NCI-H1092 (cell line): ENCODE data around the gene FOXRED2.

ENCODE experiments used
- DNase-seq: peaks from one replicate; lab custom pipeline; 2025; lab: John Stamatoyannopoulos, UW

FOXRED2 gene

DNA sequence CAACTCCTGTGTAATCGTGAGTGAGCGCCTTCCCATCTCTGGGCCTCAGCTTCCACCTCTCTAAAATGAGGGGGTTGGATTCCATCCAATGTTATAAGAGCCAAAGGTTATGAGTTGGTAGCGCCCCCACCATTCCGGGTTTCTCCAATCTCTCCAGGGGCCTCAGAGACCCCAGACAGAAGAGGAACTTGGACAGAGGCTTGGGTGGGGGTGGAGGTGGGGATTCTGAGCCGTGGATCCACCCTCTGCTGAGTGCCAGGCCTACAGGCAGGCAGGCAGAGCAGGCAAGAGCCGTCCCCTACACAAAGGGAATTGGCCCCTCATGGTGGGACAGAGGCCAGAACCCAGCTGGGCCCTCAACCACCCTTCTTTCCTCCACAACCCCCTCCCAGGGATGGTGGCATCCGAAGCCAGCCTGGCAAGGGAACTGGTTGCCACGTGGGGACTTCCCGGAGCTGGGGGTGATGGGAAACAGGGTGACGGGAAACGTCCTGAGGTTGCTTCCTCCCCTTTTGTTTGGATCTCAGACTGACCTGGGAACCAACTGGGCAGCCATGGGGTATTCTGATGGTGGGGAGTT lies 57.2 kb downstream of the FOXRED2 start:
- no peak for DNase-seq

DNA sequence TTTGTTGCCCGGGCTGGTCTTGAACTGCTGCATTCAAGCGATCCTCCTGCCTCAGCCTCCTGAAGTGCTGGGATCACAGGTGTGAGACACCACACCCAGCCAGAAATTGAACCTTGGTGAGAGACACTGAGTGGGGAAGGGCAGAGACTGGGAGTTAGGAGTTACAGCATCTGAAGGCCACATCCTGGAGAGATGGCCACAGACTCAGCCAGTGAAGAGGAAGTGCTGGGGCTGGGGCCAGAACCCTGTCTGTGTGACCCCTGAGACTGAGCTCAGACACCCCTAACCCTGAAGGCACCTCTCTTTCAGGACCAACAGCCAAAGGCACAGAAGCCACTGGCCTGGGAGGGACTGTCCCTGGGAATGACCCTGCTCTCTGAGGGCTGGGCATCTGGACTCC lies 59.2 kb downstream of the FOXRED2 start:
- DNase-seq, result no peak

DNA sequence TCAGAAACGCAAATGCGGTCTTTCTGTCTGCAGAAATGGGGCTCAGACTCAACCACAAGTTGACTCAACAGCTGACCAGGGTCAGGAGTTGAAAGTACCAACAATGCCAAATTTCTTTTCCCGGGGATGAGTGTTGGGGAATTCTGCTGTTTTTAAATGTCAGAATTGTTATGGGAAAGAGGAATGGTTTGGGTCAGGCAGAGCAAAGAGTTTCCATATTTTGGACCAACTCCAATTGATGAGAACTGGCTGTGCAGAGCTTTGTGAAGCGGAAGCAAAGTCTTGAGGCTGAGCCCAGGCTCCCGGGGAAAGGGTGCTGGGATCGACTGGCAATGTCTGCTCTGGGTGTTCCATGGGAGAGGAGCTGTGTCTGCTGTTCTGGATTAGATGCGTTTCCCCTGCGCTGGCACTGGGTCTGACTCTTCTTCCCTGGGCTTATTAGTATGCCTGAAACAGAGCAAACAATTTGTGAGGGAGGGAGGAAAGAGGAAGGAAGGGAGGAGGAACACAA lies 61.6 kb downstream of the FOXRED2 start:
- DNase-seq, result no peak

DNA sequence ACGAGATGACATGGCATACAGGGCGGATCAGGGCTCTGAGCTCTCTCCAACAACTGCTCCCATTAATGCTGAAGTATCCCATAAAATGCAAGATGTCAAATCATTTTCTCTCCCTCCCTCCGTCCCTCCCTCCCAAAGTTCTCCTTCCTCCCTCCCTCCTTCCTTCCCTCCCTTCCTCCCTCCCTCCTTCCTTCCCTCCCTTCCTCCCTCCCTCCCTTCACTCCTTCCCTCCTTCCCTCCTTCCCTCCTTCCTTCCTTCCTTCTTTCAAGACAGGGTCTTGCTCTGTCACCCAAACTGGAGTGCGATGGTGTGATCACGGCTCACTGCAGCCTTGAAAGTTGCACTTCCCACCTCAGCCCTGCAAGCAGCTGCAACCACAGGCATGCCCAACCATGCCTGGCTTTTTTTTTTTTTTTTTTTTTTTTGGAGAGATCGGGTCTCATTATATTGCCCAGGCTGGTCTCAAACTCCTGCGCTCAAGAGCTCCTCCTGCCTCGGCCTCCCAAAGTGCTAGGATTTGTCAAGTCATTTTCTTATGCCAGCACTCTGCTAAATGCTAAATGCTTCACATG lies 63.6 kb downstream of the FOXRED2 start:
- DNase-seq, result no peak

DNA sequence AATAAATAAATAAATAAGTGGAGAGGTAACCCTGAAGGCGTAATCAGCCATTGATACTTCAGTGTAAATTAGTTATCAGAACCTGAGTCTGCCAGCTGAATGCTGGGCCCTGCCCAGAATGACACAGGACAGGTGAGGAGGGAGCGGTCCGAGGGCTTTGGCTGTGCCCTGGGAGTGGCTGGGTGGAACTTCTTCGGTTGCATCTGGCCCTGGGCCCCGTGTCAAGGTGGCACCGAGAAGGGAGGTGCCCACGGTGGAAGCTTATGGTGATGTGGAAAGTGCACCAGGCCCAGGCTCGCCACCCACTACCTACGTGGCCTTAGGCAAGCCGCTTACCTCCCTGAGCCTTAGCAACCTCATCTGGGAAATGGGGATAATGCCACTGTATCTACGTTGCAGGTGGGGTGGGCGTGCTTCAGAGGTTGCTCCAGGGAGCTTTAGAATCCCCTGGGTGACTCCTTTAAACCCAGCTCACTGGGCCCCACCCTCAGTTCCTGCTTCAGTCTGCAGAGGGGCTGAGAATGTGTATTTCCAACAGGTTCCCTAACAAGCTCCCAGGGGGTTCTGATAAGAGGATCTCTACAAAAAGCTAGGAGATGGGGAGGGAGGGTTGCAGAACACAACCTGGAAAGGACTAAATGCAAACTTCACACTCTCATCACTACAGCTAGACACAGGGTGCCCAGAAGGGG lies 64.2 kb downstream of the FOXRED2 start:
- DNase-seq, result no peak

DNA sequence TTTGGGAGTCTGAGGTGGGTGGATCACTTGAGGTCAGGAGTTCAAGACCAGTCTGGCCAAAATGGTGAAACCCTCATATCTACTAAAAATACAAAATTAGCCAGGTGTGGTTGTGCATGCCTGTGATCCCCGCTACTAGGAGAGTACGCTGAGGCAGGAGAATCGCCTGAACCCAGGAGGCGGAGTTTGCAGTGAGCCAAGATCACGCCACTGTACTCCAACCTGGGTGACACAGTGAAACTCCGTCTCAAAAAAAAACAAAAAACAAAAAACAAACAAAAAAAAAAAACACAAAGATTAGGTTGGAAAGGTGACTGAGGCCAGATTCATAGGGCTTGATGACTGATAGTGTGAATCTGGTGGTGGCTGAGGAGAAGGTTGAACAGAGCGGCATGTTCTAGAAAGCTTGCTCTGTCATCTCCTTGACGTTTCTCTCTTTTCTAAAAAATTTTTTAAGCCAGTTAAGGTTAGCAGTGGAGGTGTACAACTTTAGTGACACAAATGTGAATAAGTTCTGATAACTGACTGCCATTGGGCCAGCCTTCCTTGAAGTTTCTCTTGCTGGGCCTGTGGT lies 66.3 kb downstream of the FOXRED2 start:
- no peak for DNase-seq

DNA sequence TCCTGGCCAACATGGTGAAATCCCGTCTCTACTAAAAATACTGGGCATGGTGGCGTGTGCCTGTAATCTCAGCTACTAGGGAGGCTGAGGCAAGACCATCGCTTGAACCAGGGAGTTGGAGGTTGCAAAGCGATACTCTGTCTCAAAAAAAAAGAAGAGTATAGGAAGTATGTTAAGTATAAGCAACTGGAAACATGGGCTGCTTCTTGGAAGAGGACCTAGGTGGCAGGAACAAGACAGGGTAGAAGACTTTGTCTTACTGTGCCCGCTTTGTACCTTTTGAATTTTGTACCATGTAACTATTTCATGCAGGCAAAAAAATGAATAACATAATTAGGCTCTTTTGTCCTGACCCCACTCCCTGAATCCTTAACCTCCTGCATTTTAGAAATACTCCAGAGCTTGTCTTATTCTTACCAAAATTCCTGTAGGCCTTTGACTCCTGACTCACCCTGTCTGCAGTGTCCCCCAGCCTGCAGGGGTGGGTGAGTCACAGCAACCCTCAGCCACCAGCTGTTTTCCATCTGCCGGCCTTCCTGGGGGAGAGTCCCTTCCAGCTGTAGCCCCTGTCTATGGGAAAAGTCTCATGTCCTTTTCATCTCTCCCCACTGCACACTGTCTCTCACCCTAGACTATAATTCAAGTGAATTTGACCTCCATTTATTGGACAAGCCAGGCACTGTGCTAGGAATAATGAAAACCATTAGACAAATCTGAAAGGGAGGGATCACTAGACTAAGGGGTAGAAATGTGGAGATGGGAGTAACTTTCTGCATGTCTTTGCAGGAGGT lies 67.2 kb downstream of the FOXRED2 start:
- no peak for DNase-seq
